HUES6 (cell line): ENCODE data around the gene HOXD8.

Experiments used
- H3K27ac ChIP-seq: 2 replicates; pipeline ENCODE4 v1.7.0; 2013; ENCODE audit warnings: low read depth, mild to moderate bottlenecking, low read length, inconsistent platforms
- H3K27me3 ChIP-seq: 2 replicates; pipeline ENCODE4 v1.6.1; 2013; ENCODE audit warnings: low read length; ENCODE audit not compliant: control insufficient read depth, insufficient read depth
- H3K36me3 ChIP-seq: 2 replicates; pipeline ENCODE4 v1.6.1; 2013; ENCODE audit warnings: low read length; ENCODE audit not compliant: control insufficient read depth, insufficient read depth
- H3K4me1 ChIP-seq: 2 replicates; pipeline ENCODE4 v1.6.1; 2013; ENCODE audit warnings: low read length; ENCODE audit not compliant: control insufficient read depth, insufficient read depth
- H3K4me3 ChIP-seq: 2 replicates; pipeline ENCODE4 v1.5.1; 2013; ENCODE audit warnings: low read depth, low read length
- H3K9ac ChIP-seq: one replicate; pipeline ENCODE4 v1.6.1; 2013; ENCODE audit warnings: mild to moderate bottlenecking, low read length
- H3K9me3 ChIP-seq: 2 replicates; pipeline ENCODE4 v1.6.1; 2013; ENCODE audit warnings: low read depth, low read length; ENCODE audit not compliant: control insufficient read depth, insufficient read depth

The HOXD8 gene

DNA sequence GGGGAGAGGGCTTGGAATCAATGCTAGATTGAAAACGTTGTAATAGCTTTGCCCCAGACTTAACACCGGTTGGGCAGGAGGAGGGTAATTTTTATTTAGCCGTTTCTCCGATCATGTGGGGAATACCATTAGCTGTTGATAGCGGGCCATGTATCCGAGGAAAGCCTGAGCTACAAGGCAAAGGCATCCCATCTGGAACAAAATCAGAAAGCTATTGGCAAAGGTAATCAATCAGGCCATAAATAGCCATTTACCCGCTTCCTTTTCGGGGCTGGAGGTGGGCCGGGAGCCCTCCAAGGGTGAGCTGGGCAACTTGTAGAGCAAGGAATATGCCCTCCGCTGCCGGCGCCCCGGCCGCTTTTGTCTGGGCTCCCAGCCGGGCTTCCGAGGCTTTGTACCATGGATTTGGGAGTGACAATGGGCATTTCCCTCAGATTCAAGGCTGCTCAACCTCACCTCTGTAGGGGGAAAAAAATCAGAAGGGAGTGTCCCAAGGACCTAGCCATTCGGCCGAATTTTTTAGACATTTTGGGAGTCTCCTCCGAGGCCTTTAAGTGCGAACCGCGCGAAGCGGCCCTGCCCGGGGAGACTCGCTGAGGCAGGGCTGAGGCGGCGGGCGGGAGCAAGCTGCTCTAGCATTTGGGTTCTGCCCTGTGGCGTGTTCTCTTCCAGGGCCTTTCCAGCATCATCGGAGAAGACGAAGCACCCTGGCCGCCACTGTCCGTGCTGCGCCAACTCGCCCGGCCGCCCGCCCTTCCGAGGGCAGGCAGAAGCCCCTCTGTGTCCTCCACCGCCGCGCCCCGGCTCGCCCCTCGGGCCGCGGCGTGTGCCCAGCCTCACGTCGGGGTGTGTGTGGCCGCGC, 8.1 kb upstream of the HOXD8 start:
- no peaks in the 10 kb centered on the region for H3K4me1 ChIP-seq
- no peaks in the 10 kb centered on the region for H3K9me3 ChIP-seq
- no peaks in the 10 kb centered on the region for H3K36me3 ChIP-seq
- no peak overlapping the region for H3K27ac ChIP-seq
- H3K9ac ChIP-seq: peak overlapping the region; percentile 61
- peaks cover 100% of the 10 kb centered on the region for H3K27me3 ChIP-seq
- H3K4me3 ChIP-seq: peak overlapping the region; percentile 31

DNA sequence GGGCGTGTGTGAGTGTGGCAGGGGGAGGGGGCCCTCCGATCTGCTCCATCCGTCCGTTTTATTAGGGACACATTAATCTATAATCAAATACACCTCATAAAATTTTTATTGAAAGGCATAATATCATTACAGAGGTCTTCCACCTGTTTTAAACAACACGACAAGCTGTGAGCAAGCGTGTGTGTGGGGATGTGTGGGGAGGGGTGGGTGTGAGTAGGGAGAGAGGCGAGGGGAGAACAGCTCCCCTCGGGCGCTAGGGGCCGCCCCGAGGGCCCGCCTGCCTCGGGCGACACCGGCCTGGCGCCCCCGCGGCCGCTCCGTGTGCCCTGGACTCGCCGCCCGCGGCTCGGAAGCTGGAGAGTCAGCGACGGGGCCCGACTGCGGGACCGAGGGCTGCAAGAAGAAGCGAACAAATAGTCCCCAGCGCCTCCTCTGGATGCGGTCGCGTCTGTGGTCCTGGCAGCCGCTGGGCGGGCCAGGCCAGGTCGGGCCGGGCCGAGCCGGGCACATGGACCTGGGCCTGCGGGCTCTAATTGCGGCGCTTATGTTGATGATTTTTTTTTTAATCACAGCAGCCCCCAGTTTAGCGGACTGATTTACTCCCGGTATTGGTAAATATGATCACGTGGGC, 7.3 kb upstream of the HOXD8 start:
- H3K9ac ChIP-seq: peak overlapping the region; percentile 69
- peak overlapping the region; percentile 57 for H3K4me3 ChIP-seq
- peaks cover 100% of the 10 kb centered on the region for H3K27me3 ChIP-seq
- peak overlapping the region; percentile 2; the same call in 1 of the 2 replicates for H3K27ac ChIP-seq
- H3K9me3 ChIP-seq: no peaks in the 10 kb centered on the region
- no peaks in the 10 kb centered on the region for H3K36me3 ChIP-seq
- H3K4me1 ChIP-seq: no peaks in the 10 kb centered on the region

DNA sequence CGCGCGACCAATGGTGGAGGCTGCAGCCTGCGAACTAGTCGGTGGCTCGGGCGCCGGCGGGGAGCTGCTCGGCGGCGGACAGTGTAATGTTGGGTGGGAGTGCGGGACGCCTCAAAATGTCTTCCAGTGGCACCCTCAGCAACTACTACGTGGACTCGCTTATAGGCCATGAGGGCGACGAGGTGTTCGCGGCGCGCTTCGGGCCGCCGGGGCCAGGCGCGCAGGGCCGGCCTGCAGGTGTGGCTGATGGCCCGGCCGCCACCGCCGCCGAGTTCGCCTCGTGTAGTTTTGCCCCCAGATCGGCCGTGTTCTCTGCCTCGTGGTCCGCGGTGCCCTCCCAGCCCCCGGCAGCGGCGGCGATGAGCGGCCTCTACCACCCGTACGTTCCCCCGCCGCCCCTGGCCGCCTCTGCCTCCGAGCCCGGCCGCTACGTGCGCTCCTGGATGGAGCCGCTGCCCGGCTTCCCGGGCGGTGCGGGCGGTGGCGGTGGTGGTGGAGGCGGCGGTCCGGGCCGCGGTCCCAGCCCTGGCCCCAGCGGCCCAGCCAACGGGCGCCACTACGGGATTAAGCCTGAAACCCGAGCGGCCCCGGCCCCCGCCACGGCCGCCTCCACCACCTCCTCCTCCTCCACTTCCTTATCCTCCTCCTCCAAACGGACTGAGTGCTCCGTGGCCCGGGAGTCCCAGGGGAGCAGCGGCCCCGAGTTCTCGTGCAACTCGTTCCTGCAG, 6.7 kb upstream of the HOXD8 start, which contains the start of gene HOXD9:
TSS of gene HOXD9 (plus strand) at position 37 of the 728 bp plus-strand sequence. CDS start at position 87, 50 bp downstream.
- H3K4me3 ChIP-seq: peak within 1 kb of the TSS; percentile 57
- H3K9me3 ChIP-seq: no peaks in the 10 kb centered on the region
- peak within 1 kb of the TSS; percentile 69 for H3K9ac ChIP-seq
- peaks cover 100% of the 10 kb centered on the region for H3K27me3 ChIP-seq
- 0 out of 2 replicates have a peak, but pooled peaks cover under 1% of the 10 kb centered on the region for H3K4me1 ChIP-seq
- H3K36me3 ChIP-seq: no peaks in the 10 kb centered on the region
- H3K27ac ChIP-seq: peak within 1 kb of the TSS; percentile 2; the same call in 1 of the 2 replicates

DNA sequence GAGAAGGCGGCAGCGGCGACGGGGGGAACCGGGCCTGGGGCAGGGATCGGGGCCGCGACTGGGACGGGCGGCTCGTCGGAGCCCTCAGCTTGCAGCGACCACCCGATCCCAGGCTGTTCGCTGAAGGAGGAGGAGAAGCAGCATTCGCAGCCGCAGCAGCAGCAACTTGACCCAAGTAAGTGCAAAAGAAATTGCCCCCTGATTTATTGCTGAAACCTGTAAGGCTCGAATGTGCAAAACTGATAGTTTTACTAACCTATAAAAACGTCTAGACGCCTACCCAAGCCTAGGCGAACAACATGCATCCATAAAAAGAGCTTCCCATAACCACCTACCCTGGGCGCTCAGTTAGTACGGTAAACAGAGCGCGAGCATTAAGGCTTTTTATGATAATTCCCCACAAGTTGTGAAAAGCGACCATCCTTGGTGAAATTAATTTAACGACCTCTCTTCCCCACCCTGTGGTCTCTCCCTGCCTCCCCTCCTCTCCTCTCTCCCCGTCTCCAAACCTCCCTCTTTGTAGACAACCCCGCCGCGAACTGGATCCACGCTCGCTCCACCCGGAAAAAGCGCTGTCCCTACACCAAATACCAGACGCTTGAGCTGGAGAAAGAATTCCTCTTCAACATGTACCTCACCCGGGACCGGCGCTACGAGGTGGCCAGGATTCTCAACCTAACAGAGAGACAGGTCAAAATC, 5.9 kb upstream of the HOXD8 start:
- no peak overlapping the region for H3K27ac ChIP-seq
- H3K9me3 ChIP-seq: no peaks in the 10 kb centered on the region
- H3K4me1 ChIP-seq: peaks cover 8% of the 10 kb centered on the region
- no peaks in the 10 kb centered on the region for H3K36me3 ChIP-seq
- H3K9ac ChIP-seq: peak overlapping the region; percentile 69
- peaks cover 100% of the 10 kb centered on the region for H3K27me3 ChIP-seq
- peak overlapping the region; percentile 57 for H3K4me3 ChIP-seq

DNA sequence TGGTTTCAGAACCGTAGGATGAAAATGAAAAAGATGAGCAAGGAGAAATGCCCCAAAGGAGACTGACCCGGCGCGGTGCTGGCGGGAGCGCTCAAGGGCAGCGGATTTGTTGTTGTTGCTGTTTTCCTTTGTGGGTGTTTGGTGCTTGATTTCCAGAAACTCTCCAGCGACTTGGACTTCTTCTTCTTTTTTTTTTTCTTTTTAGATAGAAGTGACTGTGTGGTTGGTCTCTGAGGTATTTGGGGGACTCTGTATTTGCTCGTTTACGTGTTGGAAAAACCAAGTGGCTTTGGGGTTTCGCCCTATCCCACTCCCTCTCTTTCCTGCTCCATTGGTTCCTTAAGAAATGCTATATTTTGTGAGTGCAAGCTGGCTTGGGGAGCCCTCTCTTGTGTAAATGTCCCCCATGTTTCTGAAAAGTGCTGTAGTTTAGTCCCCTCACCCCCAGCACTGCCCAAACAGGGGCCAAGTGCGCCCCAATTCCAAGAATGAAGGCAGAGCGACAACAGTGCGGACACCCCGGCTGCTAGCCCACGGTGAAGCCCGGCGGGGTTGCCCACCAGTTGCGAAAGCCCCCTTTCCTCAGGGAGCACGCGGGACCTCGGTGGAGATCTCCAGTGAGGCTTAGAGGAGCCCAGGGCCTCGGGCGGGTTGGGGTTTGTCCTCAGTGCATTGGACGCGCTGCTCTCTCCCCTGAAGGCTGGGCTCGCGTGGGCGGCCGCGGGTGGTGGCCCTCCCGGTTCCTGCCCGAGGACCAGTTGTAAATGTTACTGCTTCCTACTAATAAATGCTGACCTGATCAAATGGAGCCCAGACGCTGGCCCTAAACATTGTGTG, 5.2 kb upstream of the HOXD8 start:
- no peaks in the 10 kb centered on the region for H3K9me3 ChIP-seq
- H3K36me3 ChIP-seq: no peaks in the 10 kb centered on the region
- no peak overlapping the region; the same call in 1 of the 2 replicates for H3K27ac ChIP-seq
- H3K4me3 ChIP-seq: peak overlapping the region; percentile 57; the same call in 1 of the 2 replicates
- H3K4me1 ChIP-seq: peaks cover 13% of the 10 kb centered on the region
- peak overlapping the region; percentile 69 for H3K9ac ChIP-seq
- peaks cover 100% of the 10 kb centered on the region for H3K27me3 ChIP-seq

DNA sequence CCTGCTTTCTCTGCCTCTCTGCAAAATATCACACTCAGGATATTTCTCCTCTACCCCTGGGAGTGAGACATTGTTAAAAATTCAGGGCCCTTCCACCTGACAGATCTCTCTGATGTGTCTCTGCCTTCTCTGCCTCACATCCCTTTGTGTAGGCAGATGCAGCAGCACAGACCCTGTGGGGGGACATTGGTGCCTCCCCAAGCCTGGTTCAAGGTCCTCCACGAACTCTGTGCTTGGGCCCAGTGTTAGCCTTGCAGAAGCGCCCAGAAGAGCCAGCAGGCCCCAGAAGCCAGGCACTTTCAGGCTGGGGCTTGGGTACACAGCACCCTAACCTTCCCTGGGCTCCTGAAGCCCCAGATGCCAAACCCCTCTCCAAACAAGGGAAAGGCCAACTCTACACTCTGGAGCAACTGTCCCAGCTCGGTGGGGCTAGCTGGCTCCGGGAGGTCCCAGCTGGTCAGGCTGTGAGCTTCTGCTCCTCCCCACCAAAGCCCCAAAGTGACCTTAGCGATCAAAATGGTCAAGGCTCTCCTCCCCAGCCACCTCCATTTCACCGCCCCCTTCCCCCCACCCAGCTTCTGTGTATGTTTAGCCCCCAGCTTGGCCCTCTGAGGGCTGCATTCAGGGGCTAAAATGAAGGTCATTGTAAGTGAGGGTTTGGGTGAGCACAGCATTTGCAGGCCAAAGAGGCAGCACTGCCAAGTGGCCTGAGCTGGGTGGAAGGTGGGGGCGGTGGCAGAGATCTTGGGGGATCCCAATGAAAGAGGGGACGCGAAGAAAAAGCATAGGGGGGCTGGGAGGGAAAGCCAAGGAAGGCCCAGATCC, 4.3 kb upstream of the HOXD8 start:
- H3K9ac ChIP-seq: peak overlapping the region; percentile 69
- no peaks in the 10 kb centered on the region for H3K36me3 ChIP-seq
- H3K4me1 ChIP-seq: peaks cover 13% of the 10 kb centered on the region
- no peaks in the 10 kb centered on the region for H3K9me3 ChIP-seq
- no peak overlapping the region; the same call in 1 of the 2 replicates for H3K4me3 ChIP-seq
- peaks cover 100% of the 10 kb centered on the region for H3K27me3 ChIP-seq
- H3K27ac ChIP-seq: no peak overlapping the region; the same call in 1 of the 2 replicates

DNA sequence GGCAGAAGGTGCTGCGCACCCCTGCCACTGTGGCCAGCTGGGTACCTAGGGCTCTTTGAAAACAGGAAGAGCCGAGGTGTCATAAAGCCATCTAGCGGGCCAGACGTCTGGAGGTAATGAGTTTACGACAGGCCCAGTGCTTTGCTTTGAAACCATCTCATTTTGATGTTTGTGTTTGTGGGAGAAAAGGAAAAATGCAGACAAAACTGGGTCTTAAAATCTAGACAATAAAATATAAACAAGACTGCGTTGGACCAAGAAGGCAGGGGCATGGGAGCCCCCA, 3.8 kb upstream of the HOXD8 start:
- Histone ChIP-seq H3K4me3 (no peak overlapping the region), H3K27me3 (peaks cover 100% of the 10 kb centered on the region), H3K4me1 (peaks cover 13% of the 10 kb centered on the region), H3K9ac (peak overlapping the region; percentile 72), H3K9me3 (no peaks in the 10 kb centered on the region), H3K27ac (no peak overlapping the region; the same call in 1 of the 2 replicates), H3K36me3 (no peaks in the 10 kb centered on the region)

DNA sequence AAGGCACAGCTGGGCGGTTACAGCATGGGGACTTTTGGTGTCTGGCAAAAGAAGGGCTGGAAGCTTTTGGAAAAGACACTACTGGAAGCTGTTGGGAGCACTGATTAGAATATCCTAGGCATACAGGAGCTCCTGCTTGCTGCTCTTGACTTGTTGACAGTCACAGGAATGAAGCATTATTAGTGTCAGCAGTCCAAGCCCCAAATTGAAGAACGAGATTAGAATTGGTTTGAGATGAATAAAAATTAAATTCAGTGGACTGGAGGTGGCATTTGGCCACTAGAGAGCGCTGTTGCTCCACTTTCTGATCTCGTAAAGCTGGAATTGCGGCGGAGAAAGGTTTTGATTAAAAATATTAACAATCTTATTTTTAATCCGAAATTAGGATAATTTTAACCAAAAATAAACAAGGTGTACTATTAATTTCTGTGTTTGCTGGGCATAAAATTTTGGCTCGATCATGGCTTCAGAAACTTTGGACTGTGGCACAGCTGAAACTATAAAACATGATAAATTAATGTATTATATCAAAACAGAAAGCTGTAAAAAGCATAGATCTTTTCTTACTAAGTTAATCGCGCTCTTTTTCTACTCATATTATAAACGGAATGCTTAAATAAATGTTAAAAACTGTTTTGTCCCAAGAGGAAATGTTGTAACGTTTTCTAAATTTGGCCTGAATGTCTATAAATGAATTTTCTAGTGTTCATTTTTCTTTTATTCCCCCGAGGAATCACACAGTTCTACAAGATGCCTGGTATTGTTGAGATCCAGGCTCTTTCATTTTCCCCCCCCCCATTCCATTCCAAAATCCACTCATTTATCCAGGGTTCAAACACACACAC, 2.4 kb upstream of the HOXD8 start:
- Histone ChIP-seq H3K9me3 (no peaks in the 10 kb centered on the region), H3K9ac (peak overlapping the region; percentile 80), H3K36me3 (no peaks in the 10 kb centered on the region), H3K27ac (no peak overlapping the region; the same call in 1 of the 2 replicates), H3K4me1 (peaks cover 13% of the 10 kb centered on the region), H3K4me3 (peak overlapping the region; percentile 11; the same call in 1 of the 2 replicates), H3K27me3 (peaks cover 100% of the 10 kb centered on the region)

DNA sequence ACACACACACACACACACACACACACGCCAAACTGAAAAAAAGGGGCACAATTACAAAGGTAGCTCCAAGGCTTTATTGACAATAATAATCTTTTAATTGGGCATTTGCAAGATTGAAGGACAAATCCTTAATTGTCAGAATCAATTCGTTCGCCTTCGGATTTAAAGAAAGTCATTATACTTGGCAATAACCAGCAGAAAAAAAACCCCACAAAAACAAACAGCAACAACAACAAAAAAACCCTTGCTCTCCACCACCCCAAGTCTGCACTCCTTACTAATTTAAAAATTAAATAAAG, 1.8 kb upstream of the HOXD8 start:
- Histone ChIP-seq H3K27me3 (peaks cover 100% of the 10 kb centered on the region), H3K36me3 (no peaks in the 10 kb centered on the region), H3K9ac (peak overlapping the region; percentile 80), H3K4me1 (peaks cover 13% of the 10 kb centered on the region), H3K27ac (no peak overlapping the region), H3K9me3 (no peaks in the 10 kb centered on the region), H3K4me3 (peak overlapping the region; percentile 49; the same call in 1 of the 2 replicates)
